ENCODE results near the gene RPTOR. TPM values are rescaled to one million over a fixed set of nuclear protein-coding genes. Genes with fewer than 3 reads are reported as not detected.

RPTOR gene
- total RNA-seq, 1 experiment from 2014 or later, result 30.6 TPM

- no peak overlapping the region for H2AFZ ChIP-seq (ENCODE audit: low read length)
- H3K27me3 ChIP-seq (ENCODE audit: low read length), result no peaks in the 10 kb centered on the region
- H3K4me1 ChIP-seq (ENCODE audit: low read length), result no peaks in the 10 kb centered on the region
- no peaks in the 10 kb centered on the region for H3K79me2 ChIP-seq (ENCODE audit: low read length)
- H3K36me3 ChIP-seq (ENCODE audit: insufficient read depth, low read length), result no peaks in the 10 kb centered on the region; the same call in 1 of the 2 replicates
- H3K4me3 ChIP-seq (ENCODE audit: low read length), result no peak overlapping the region
- H3K4me2 ChIP-seq (ENCODE audit: low read depth, low read length, poor library complexity, severe bottlenecking), result no peak overlapping the region
- no peaks in the 10 kb centered on the region for H4K20me1 ChIP-seq (ENCODE audit: insufficient read depth, low read depth, low read length)
- no peak for DNase-seq
- no peaks in the 10 kb centered on the region for H3K9me2 ChIP-seq (replicated peaks; ENCODE audit: insufficient read depth, low read length)
- H3K9ac ChIP-seq (ENCODE audit: low read length), result no peak overlapping the region
- H3K9me3 ChIP-seq (ENCODE audit: low read length), result no peaks in the 10 kb centered on the region
- H3K27ac ChIP-seq (ENCODE audit: low read length), result no peak overlapping the region
Observed at GRCh38 chr17:80848449-80849102, 303.9 kb downstream of the RPTOR start.

- Histone ChIP-seq H3K9me3 (ENCODE audit: low read length) (no peaks in the 10 kb centered on the region), H4K20me1 (ENCODE audit: insufficient read depth, low read depth, low read length) (no peaks in the 10 kb centered on the region), H3K9me2 (replicated peaks; ENCODE audit: insufficient read depth, low read length) (no peaks in the 10 kb centered on the region), H3K4me1 (ENCODE audit: low read length) (no peaks in the 10 kb centered on the region), H3K79me2 (ENCODE audit: low read length) (no peaks in the 10 kb centered on the region), H3K27ac (ENCODE audit: low read length) (no peak overlapping the region), H3K9ac (ENCODE audit: low read length) (no peak overlapping the region), H3K4me2 (ENCODE audit: low read depth, low read length, poor library complexity, severe bottlenecking) (no peak overlapping the region), H3K36me3 (ENCODE audit: insufficient read depth, low read length) (no peaks in the 10 kb centered on the region; the same call in 1 of the 2 replicates), H2AFZ (ENCODE audit: low read length) (no peak overlapping the region), H3K27me3 (ENCODE audit: low read length) (no peaks in the 10 kb centered on the region), H3K4me3 (ENCODE audit: low read length) (no peak overlapping the region)
- DNase-seq, result no peak
Observed at GRCh38 chr17:80849119-80849518, 304.5 kb downstream of the RPTOR start.

- Histone ChIP-seq H3K4me2 (ENCODE audit: low read depth, low read length, poor library complexity, severe bottlenecking) (no peak overlapping the region), H3K27ac (ENCODE audit: low read length) (no peak overlapping the region), H4K20me1 (ENCODE audit: insufficient read depth, low read depth, low read length) (no peaks in the 10 kb centered on the region), H3K4me3 (ENCODE audit: low read length) (no peak overlapping the region), H3K27me3 (ENCODE audit: low read length) (no peaks in the 10 kb centered on the region), H3K9me2 (replicated peaks; ENCODE audit: insufficient read depth, low read length) (no peaks in the 10 kb centered on the region), H3K36me3 (ENCODE audit: insufficient read depth, low read length) (no peaks in the 10 kb centered on the region; the same call in 1 of the 2 replicates), H2AFZ (ENCODE audit: low read length) (no peak overlapping the region), H3K4me1 (ENCODE audit: low read length) (no peaks in the 10 kb centered on the region), H3K9ac (ENCODE audit: low read length) (no peak overlapping the region), H3K9me3 (ENCODE audit: low read length) (no peaks in the 10 kb centered on the region), H3K79me2 (ENCODE audit: low read length) (no peaks in the 10 kb centered on the region)
- no peak for DNase-seq
Observed at GRCh38 chr17:80850109-80850508, 305.5 kb downstream of the RPTOR start.

GRCh38 chr17:80850817-80851216, 306.2 kb downstream of the RPTOR start:
- no peaks in the 10 kb centered on the region for H3K79me2 ChIP-seq (ENCODE audit: low read length)
- no peaks in the 10 kb centered on the region for H3K9me2 ChIP-seq (replicated peaks; ENCODE audit: insufficient read depth, low read length)
- DNase-seq, result no peak
- H3K4me3 ChIP-seq (ENCODE audit: low read length), result no peak overlapping the region
- H3K4me2 ChIP-seq (ENCODE audit: low read depth, low read length, poor library complexity, severe bottlenecking), result no peak overlapping the region
- no peak overlapping the region for H3K9ac ChIP-seq (ENCODE audit: low read length)
- no peaks in the 10 kb centered on the region; the same call in 1 of the 2 replicates for H3K36me3 ChIP-seq (ENCODE audit: insufficient read depth, low read length)
- no peak overlapping the region for H3K27ac ChIP-seq (ENCODE audit: low read length)
- H3K4me1 ChIP-seq (ENCODE audit: low read length), result no peaks in the 10 kb centered on the region
- no peaks in the 10 kb centered on the region for H4K20me1 ChIP-seq (ENCODE audit: insufficient read depth, low read depth, low read length)
- no peaks in the 10 kb centered on the region for H3K27me3 ChIP-seq (ENCODE audit: low read length)
- no peak overlapping the region for H2AFZ ChIP-seq (ENCODE audit: low read length)
- H3K9me3 ChIP-seq (ENCODE audit: low read length), result no peaks in the 10 kb centered on the region

- Histone ChIP-seq H3K9me3 (ENCODE audit: low read length) (no peaks in the 10 kb centered on the region), H3K9me2 (replicated peaks; ENCODE audit: insufficient read depth, low read length) (no peaks in the 10 kb centered on the region), H2AFZ (ENCODE audit: low read length) (no peak overlapping the region), H3K4me1 (ENCODE audit: low read length) (no peaks in the 10 kb centered on the region), H4K20me1 (ENCODE audit: insufficient read depth, low read depth, low read length) (no peaks in the 10 kb centered on the region), H3K79me2 (ENCODE audit: low read length) (no peaks in the 10 kb centered on the region), H3K27me3 (ENCODE audit: low read length) (no peaks in the 10 kb centered on the region), H3K36me3 (ENCODE audit: insufficient read depth, low read length) (no peaks in the 10 kb centered on the region; the same call in 1 of the 2 replicates), H3K9ac (ENCODE audit: low read length) (no peak overlapping the region), H3K27ac (ENCODE audit: low read length) (no peak overlapping the region), H3K4me2 (ENCODE audit: low read depth, low read length, poor library complexity, severe bottlenecking) (no peak overlapping the region), H3K4me3 (ENCODE audit: low read length) (no peak overlapping the region)
- no peak for DNase-seq
Observed at GRCh38 chr17:80851277-80851925, 306.8 kb downstream of the RPTOR start.

- Histone ChIP-seq H3K9me2 (replicated peaks; ENCODE audit: insufficient read depth, low read length) (no peaks in the 10 kb centered on the region), H3K4me2 (ENCODE audit: low read depth, low read length, poor library complexity, severe bottlenecking) (no peak overlapping the region), H2AFZ (ENCODE audit: low read length) (no peak overlapping the region)
Observed at GRCh38 chr17:80852476-80853015, 307.9 kb downstream of the RPTOR start.

GRCh38 chr17:80853076-80853475, 308.4 kb downstream of the RPTOR start:
- Histone ChIP-seq H3K4me2 (ENCODE audit: low read depth, low read length, poor library complexity, severe bottlenecking) (no peak overlapping the region), H3K9me2 (replicated peaks; ENCODE audit: insufficient read depth, low read length) (no peaks in the 10 kb centered on the region), H3K36me3 (ENCODE audit: insufficient read depth, low read length) (no peaks in the 10 kb centered on the region; the same call in 1 of the 2 replicates), H4K20me1 (ENCODE audit: insufficient read depth, low read depth, low read length) (no peaks in the 10 kb centered on the region), H3K27me3 (ENCODE audit: low read length) (no peaks in the 10 kb centered on the region), H3K9ac (ENCODE audit: low read length) (no peak overlapping the region), H3K9me3 (ENCODE audit: low read length) (no peaks in the 10 kb centered on the region), H3K4me1 (ENCODE audit: low read length) (no peaks in the 10 kb centered on the region), H3K4me3 (ENCODE audit: low read length) (no peak overlapping the region), H3K79me2 (ENCODE audit: low read length) (no peaks in the 10 kb centered on the region), H3K27ac (ENCODE audit: low read length) (no peak overlapping the region), H2AFZ (ENCODE audit: low read length) (no peak overlapping the region)
- no peak for DNase-seq

More at GRCh38 chr17:80852476-80853015, 307.9 kb downstream of the RPTOR start:
- no peak overlapping the region for H3K4me3 ChIP-seq (ENCODE audit: low read length)
- no peaks in the 10 kb centered on the region for H4K20me1 ChIP-seq (ENCODE audit: insufficient read depth, low read depth, low read length)
- H3K79me2 ChIP-seq (ENCODE audit: low read length), result no peaks in the 10 kb centered on the region
- H3K4me1 ChIP-seq (ENCODE audit: low read length), result no peaks in the 10 kb centered on the region
- no peaks in the 10 kb centered on the region; the same call in 1 of the 2 replicates for H3K36me3 ChIP-seq (ENCODE audit: insufficient read depth, low read length)
- H3K27ac ChIP-seq (ENCODE audit: low read length), result no peak overlapping the region
- no peaks in the 10 kb centered on the region for H3K9me3 ChIP-seq (ENCODE audit: low read length)
- no peak for DNase-seq
- H3K9ac ChIP-seq (ENCODE audit: low read length), result no peak overlapping the region
- no peaks in the 10 kb centered on the region for H3K27me3 ChIP-seq (ENCODE audit: low read length)

GRCh38 chr17:80854220-80854619, 309.6 kb downstream of the RPTOR start:
- Histone ChIP-seq H4K20me1 (ENCODE audit: insufficient read depth, low read depth, low read length) (no peaks in the 10 kb centered on the region), H3K27ac (ENCODE audit: low read length) (no peak overlapping the region), H3K4me2 (ENCODE audit: low read depth, low read length, poor library complexity, severe bottlenecking) (no peak overlapping the region), H3K4me1 (ENCODE audit: low read length) (no peaks in the 10 kb centered on the region), H3K9me2 (replicated peaks; ENCODE audit: insufficient read depth, low read length) (no peaks in the 10 kb centered on the region), H3K27me3 (ENCODE audit: low read length) (no peaks in the 10 kb centered on the region), H3K36me3 (ENCODE audit: insufficient read depth, low read length) (no peaks in the 10 kb centered on the region; the same call in 1 of the 2 replicates), H3K4me3 (ENCODE audit: low read length) (no peak overlapping the region), H3K79me2 (ENCODE audit: low read length) (no peaks in the 10 kb centered on the region), H3K9ac (ENCODE audit: low read length) (no peak overlapping the region), H3K9me3 (ENCODE audit: low read length) (no peaks in the 10 kb centered on the region), H2AFZ (ENCODE audit: low read length) (no peak overlapping the region)
- DNase-seq, result no peak

All from Karpas-422 (cell line).